Activated CD8-positive, alpha-beta T cell treated with anti-CD3 and anti-CD28 coated beads for 36 hours (primary cell): ENCODE data around the gene HDC. TPM values are rescaled to one million over a fixed set of nuclear protein-coding genes. Genes with fewer than 3 reads are reported as not detected.

ENCODE experiments used
- ATAC-seq: fragments of 200-7000 bp; cut with Tn5 transposase; one replicate; pipeline ENCODE4 v1.10.0; 2021; ENCODE audit warnings: mild to moderate bottlenecking, moderate library complexity
- CTCF ChIA-PET: fragments of 350-600 bp; sonication (Branson Sonifier 250); formaldehyde crosslinking; loops from one replicate; lab custom pipeline; 2021; ENCODE audit warnings: antibody characterized with exemption; lab: Charles Lee
- POLR2A ChIA-PET: fragments of 350-600 bp; sonication (Branson Sonifier 250); formaldehyde crosslinking; loops from one replicate; lab custom pipeline; 2021; ENCODE audit warnings: antibody characterized with exemption; lab: Charles Lee
- DNase-seq: peaks from one replicate; pipeline ENCODE4 v3.0.0-alpha.2; 2020
- H3K27ac Mint-ChIP-seq: one replicate; pipeline ENCODE4 v1.8.0; 2021; ENCODE audit warnings: mild to moderate bottlenecking, mixed read lengths
- H3K27me3 Mint-ChIP-seq: one replicate; pipeline ENCODE4 v1.8.0; 2021; ENCODE audit warnings: mixed read lengths
- H3K36me3 Mint-ChIP-seq: one replicate; pipeline ENCODE4 v1.8.0; 2021; ENCODE audit warnings: low read depth, mixed read lengths
- H3K4me1 Mint-ChIP-seq: one replicate; pipeline ENCODE4 v1.8.0; 2021; ENCODE audit warnings: low read depth, mixed read lengths
- H3K4me3 Mint-ChIP-seq: one replicate; pipeline ENCODE4 v1.8.0; 2021; ENCODE audit warnings: mild to moderate bottlenecking, moderate library complexity, mixed read lengths
- H3K9me3 Mint-ChIP-seq: one replicate; pipeline ENCODE4 v1.8.0; 2021; ENCODE audit warnings: mixed read lengths
- intact Hi-C: fragments of 100-400 bp; cut with micrococcal nuclease; formaldehyde crosslinking; loops from one replicate; pipeline ENCODE4 v1.10.0; 2022
- total RNA-seq, 2 experiments: library from RNA; stranded (reverse); gene quantifications; one replicate each; pipeline ENCODE4 v1.2.3, GENCODE V29; 2021
- TF ChIP-seq, protein P1 (sequence below): fragments of 200-600 bp; IDR thresholded peaks from one replicate; pipeline ENCODE4 v1.8.0; 2022; ENCODE audit warnings: antibody characterized with exemption, mild to moderate bottlenecking

The HDC gene
- total RNA-seq, 2 experiments from 2014 or later: not detected

GRCh38 chr15:50206020-50206419 lies 59.5 kb downstream of the HDC start:
- DNase-seq (no peak), ATAC-seq (no peak)
- CTCF ChIA-PET: no interaction called here
- POLR2A ChIA-PET: no interaction called here
- Mint-ChIP-seq H3K36me3 (peaks cover 22% of the 10 kb centered on the region), H3K27ac (no peak overlapping the region), H3K9me3 (peaks cover 1% of the 10 kb centered on the region), H3K4me1 (no peaks in the 10 kb centered on the region), H3K27me3 (no peaks in the 10 kb centered on the region), H3K4me3 (no peak overlapping the region)
- TF ChIP-seq, protein P1, sequence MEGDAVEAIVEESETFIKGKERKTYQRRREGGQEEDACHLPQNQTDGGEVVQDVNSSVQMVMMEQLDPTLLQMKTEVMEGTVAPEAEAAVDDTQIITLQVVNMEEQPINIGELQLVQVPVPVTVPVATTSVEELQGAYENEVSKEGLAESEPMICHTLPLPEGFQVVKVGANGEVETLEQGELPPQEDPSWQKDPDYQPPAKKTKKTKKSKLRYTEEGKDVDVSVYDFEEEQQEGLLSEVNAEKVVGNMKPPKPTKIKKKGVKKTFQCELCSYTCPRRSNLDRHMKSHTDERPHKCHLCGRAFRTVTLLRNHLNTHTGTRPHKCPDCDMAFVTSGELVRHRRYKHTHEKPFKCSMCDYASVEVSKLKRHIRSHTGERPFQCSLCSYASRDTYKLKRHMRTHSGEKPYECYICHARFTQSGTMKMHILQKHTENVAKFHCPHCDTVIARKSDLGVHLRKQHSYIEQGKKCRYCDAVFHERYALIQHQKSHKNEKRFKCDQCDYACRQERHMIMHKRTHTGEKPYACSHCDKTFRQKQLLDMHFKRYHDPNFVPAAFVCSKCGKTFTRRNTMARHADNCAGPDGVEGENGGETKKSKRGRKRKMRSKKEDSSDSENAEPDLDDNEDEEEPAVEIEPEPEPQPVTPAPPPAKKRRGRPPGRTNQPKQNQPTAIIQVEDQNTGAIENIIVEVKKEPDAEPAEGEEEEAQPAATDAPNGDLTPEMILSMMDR: no peak
- intact Hi-C loops: no loop called here

GRCh38 chr15:50202003-50202402 lies 63.5 kb downstream of the HDC start:
- H3K27ac Mint-ChIP-seq: no peak overlapping the region
- intact Hi-C loops: no loop called here
- H3K4me1 Mint-ChIP-seq: no peaks in the 10 kb centered on the region
- no peaks in the 10 kb centered on the region for H3K9me3 Mint-ChIP-seq
- no peak for ATAC-seq
- TF ChIP-seq, protein P1: no peak
- no peaks in the 10 kb centered on the region for H3K27me3 Mint-ChIP-seq
- DNase-seq: no peak
- no peak overlapping the region for H3K4me3 Mint-ChIP-seq
- ChIA-PET POLR2A (no interaction called here), CTCF (no interaction called here)
- peaks cover 14% of the 10 kb centered on the region for H3K36me3 Mint-ChIP-seq

DNA sequence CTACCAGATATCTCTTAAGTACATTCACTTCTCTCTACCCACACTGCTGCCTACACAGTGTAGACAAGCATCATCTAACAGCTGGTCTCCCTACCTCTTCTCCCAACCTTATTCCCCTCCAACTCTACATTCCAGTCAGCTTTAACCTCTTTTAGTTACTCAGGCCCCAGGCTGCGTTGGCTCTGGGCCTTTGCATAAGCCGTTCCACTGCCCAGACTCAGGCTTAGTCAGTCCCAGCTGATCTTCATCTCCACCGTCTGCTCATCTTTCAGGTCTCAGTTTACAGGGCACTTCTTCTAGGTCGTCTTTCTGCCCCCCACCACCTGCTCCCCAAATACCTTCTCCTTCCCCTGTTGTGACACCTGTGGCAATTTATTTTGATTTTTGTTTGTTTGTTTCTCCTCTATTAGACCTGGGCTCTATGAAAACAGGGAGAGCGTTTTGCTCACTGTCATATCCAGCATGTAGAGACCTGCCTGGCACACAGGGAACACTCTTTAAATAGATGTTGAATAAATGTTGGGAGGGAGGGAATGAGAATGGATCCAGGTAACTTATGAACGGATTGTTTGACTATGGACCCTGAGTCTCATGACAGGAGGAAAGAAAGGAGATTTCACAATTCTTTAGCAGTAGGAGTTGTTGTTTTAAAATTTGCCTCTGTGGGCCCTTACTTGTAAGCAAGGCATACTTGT lies 72.5 kb downstream of the HDC start:
- peaks cover 2% of the 10 kb centered on the region for H3K36me3 Mint-ChIP-seq
- no peaks in the 10 kb centered on the region for H3K4me1 Mint-ChIP-seq
- ChIA-PET CTCF (interaction anchor here (1.2 to 1.5 kb wide), 3 partner anchors 12 to 123 kb away, joined by 3 to 5 read pairs (median 3); no protein-coding TSS in a partner anchor), POLR2A (no interaction called here)
- TF ChIP-seq, protein P1: no peak
- H3K27me3 Mint-ChIP-seq: no peaks in the 10 kb centered on the region
- no peak overlapping the region for H3K4me3 Mint-ChIP-seq
- intact Hi-C loops: no loop called here
- ATAC-seq (no peak), DNase-seq (no peak)
- no peaks in the 10 kb centered on the region for H3K9me3 Mint-ChIP-seq
- no peak overlapping the region for H3K27ac Mint-ChIP-seq

GRCh38 chr15:50192164-50192563 lies 73.4 kb downstream of the HDC start:
- Mint-ChIP-seq H3K4me3 (no peak overlapping the region), H3K27ac (no peak overlapping the region), H3K9me3 (no peaks in the 10 kb centered on the region), H3K36me3 (peaks cover 2% of the 10 kb centered on the region), H3K27me3 (no peaks in the 10 kb centered on the region), H3K4me1 (no peaks in the 10 kb centered on the region)
- DNase-seq: no peak
- ATAC-seq: no peak
- ChIA-PET CTCF (interaction anchor here (1.2 kb wide), 1 partner anchor 11 kb away, joined by 3 read pairs; no protein-coding TSS in a partner anchor), POLR2A (interaction anchor here (0.9 kb wide), 1 partner anchor 10 kb away, joined by 3 read pairs; the partner anchor contains the start of gene SLC27A2)
- intact Hi-C loops: no loop called here
- TF ChIP-seq, protein P1: no peak

Other genes starting within 250 kb of the HDC start
- 1 to 10 TPM; 4.6 to 5.8 TPM for gene ATP8B4, start 146.5 kb downstream of the HDC start, total RNA-seq
- gene SLC27A2, start 83.5 kb downstream of the HDC start, total RNA-seq: 1 to 10 TPM; 9.8 to 9.9 TPM
- gene GABPB1, start 89.5 kb upstream of the HDC start, total RNA-seq: 10 to 100 TPM; 33.2 to 36.2 TPM
- 10 to 100 TPM; 39.7 to 43.7 TPM for gene USP8, start 158.7 kb upstream of the HDC start, total RNA-seq